ENCODE data around the gene SPATS2L.
A peak's percentile ranks its signal among the peaks of the same experiment; 100 is the strongest.

The SPATS2L gene

DNA sequence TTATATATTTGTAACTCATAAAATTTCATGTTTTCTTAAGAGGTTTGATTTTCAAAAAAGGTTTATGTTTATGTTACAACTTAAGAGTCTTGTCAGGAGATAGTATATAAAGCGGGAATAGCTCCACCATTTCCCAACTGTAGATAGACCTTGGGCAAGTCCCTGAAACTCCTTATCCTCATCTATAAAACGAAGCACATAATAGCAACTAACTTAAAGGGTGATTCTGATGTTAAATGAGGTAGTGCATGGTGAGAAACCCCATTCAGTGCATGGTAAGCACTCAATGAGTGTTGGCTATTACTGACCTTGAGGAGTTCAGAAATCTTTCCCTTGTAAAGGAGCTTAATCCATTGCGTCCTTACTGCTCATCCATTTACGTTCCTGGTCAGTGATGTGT lies 169.3 kb downstream of the SPATS2L start:
- no peak overlapping the region for H3K4me2 ChIP-seq
- H3K27me3 ChIP-seq: no peaks in the 10 kb centered on the region
- H3K4me3 ChIP-seq: no peak overlapping the region
- TF ChIP-seq Cebpa-rat (IDR thresholded peaks at IDR 0.05): no peak
- H3K36me3 ChIP-seq: peaks cover 34 to 93% (median 68%) of the 10 kb centered on the region in 11 experiments
- no peaks in the 10 kb centered on the region; a peak in 1 of 22 replicates for H4K20me1 ChIP-seq
- no peak overlapping the region for H3K27ac ChIP-seq
- no peaks in the 10 kb centered on the region for H3K9me3 ChIP-seq (replicated peaks in 1 of 11)
- H3K9ac ChIP-seq: no peak overlapping the region
- peaks cover 0 to 5% (median 0%) of the 10 kb centered on the region in 10 experiments; a peak in 5 of 20 replicates for H3K4me1 ChIP-seq

DNA sequence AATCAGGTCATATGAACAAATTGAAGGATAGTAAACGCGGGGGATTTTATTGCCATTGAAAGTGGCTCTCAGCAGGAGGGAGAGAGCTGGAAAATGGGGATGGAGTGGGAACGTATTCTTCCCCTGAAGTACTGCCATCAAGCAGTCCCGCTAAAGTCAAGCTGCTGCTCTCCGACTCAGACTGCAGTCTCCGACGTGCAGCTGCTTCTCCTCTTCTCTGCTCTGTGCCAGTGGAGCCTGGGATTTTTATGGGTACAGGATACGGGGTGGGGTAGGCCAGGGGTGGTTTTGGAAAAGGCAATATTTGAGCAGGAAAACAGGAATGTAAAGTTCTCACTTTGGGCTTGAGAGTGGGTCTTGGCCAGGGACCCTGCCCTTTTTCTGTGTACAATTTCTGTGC lies 170.3 kb downstream of the SPATS2L start:
- Histone ChIP-seq H3K27me3 (no peaks in the 10 kb centered on the region), H3K9me3 (replicated peaks in 1 of 11) (no peaks in the 10 kb centered on the region), H3K36me3 (peaks cover 34 to 83% (median 68%) of the 10 kb centered on the region in 11 experiments), H3K4me3 (no peak overlapping the region), H3K9ac (no peak overlapping the region), H3K4me1 (no peaks in the 10 kb centered on the region; a peak in 1 of 20 replicates), H4K20me1 (no peaks in the 10 kb centered on the region), H3K4me2 (no peak overlapping the region), H3K27ac (no peak overlapping the region)
- TF ChIP-seq Cebpa-rat (IDR thresholded peaks at IDR 0.05): no peak

GRCh38 chr2:200477667-200478131 lies 171.2 kb downstream of the SPATS2L start:
- no peak overlapping the region for H3K4me2 ChIP-seq
- peaks cover 32 to 74% (median 62%) of the 10 kb centered on the region in 11 experiments for H3K36me3 ChIP-seq
- TF ChIP-seq Cebpa-rat (IDR thresholded peaks at IDR 0.05): no peak
- H4K20me1 ChIP-seq: no peaks in the 10 kb centered on the region
- H3K9me3 ChIP-seq (replicated peaks in 1 of 11): no peaks in the 10 kb centered on the region
- H3K4me3 ChIP-seq: no peak overlapping the region
- H3K27ac ChIP-seq: no peak overlapping the region
- no peaks in the 10 kb centered on the region for H3K27me3 ChIP-seq
- no peak overlapping the region for H3K9ac ChIP-seq
- no peaks in the 10 kb centered on the region; a peak in 1 of 20 replicates for H3K4me1 ChIP-seq

GRCh38 chr2:200479692-200480265 lies 173.3 kb downstream of the SPATS2L start:
- Histone ChIP-seq H3K9ac (no peak overlapping the region), H3K4me2 (no peak overlapping the region), H3K36me3 (peaks cover 16 to 56% (median 44%) of the 10 kb centered on the region in 11 experiments), H3K27me3 (no peaks in the 10 kb centered on the region), H3K9me3 (replicated peaks in 1 of 11) (no peaks in the 10 kb centered on the region), H3K27ac (no peak overlapping the region), H3K4me1 (peaks cover 0 to 8% (median 0%) of the 10 kb centered on the region in 10 experiments; a peak in 4 of 20 replicates), H4K20me1 (no peaks in the 10 kb centered on the region), H3K4me3 (no peak overlapping the region)
- no peak for TF ChIP-seq Cebpa-rat (IDR thresholded peaks at IDR 0.05)

- Histone ChIP-seq H3K4me3 (no peak overlapping the region), H3K4me2 (no peak overlapping the region), H3K27me3 (no peaks in the 10 kb centered on the region), H3K9ac (no peak overlapping the region), H4K20me1 (no peaks in the 10 kb centered on the region), H3K27ac (no peak overlapping the region), H3K4me1 (peaks cover 0 to 14% (median 2%) of the 10 kb centered on the region in 10 experiments; a peak in 5 of 20 replicates), H3K36me3 (peaks cover 11 to 33% (median 23%) of the 10 kb centered on the region in 11 experiments; a peak in 21 of 22 replicates), H3K9me3 (replicated peaks in 1 of 11) (no peaks in the 10 kb centered on the region)
- TF ChIP-seq Cebpa-rat (IDR thresholded peaks at IDR 0.05): no peak
Measured at GRCh38 chr2:200482194-200482593, 175.7 kb downstream of the SPATS2L start.

DNA sequence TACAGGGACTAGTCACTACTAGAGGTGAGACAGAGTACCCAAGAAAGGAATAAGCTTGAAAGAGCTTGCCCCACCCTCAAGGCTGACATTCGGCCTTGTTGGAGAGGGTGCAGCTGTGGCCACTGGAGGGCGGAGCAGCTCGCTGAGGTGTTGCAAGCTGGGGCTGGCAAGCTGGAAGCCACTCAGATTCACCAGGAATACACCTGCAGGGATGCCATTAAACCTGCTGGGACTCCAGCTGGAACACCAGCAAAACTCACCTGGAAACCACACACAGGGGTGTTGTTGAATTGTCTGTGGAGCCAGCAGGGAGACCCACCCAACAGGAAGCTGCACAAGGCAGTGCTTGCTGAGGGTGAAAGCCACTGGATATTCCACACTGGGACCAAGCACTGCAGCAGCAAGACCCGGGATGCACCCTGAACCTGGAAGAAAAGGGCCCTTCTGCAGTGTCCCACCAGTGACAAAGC lies 177.3 kb downstream of the SPATS2L start:
- no peak overlapping the region for H3K4me3 ChIP-seq
- H3K4me2 ChIP-seq: no peak overlapping the region
- H3K27ac ChIP-seq: no peak overlapping the region
- peaks cover 0 to 14% (median 2%) of the 10 kb centered on the region in 10 experiments; a peak in 5 of 20 replicates for H3K4me1 ChIP-seq
- H3K27me3 ChIP-seq: no peaks in the 10 kb centered on the region
- no peak overlapping the region for H3K9ac ChIP-seq
- no peak for TF ChIP-seq Cebpa-rat (IDR thresholded peaks at IDR 0.05)
- no peaks in the 10 kb centered on the region for H3K9me3 ChIP-seq (replicated peaks in 1 of 11)
- H3K36me3 ChIP-seq: peaks cover 0 to 18% (median 10%) of the 10 kb centered on the region in 11 experiments; a peak in 18 of 22 replicates
- no peaks in the 10 kb centered on the region for H4K20me1 ChIP-seq

DNA sequence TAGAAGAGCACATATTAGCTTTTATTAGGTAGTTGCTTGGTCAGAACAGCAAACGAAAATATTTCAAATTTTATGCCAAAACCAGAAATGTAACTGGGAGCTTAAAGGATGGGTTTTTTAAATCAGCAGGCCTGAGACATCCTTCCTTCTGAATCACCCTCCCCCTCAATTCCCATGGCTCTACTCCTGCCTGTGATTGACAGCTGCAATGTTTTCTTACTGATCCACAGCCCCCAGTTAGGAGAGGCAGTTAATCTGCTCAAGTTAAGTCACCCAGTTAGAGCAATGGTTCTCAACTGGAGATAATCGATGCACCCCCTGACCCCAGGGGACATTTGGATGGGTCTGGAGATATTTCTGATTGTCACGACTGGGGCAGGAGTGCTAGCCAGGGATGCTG lies 178.4 kb downstream of the SPATS2L start:
- Histone ChIP-seq H3K4me1 (peaks cover 0 to 14% (median 2%) of the 10 kb centered on the region in 10 experiments; a peak in 5 of 20 replicates), H3K4me2 (no peak overlapping the region), H3K9ac (no peak overlapping the region), H3K4me3 (no peak overlapping the region), H4K20me1 (no peaks in the 10 kb centered on the region), H3K36me3 (peaks cover 5 to 13% (median 7%) of the 10 kb centered on the region in 11 experiments), H3K9me3 (replicated peaks in 1 of 11) (no peaks in the 10 kb centered on the region), H3K27me3 (no peaks in the 10 kb centered on the region), H3K27ac (no peak overlapping the region)
- no peak for TF ChIP-seq Cebpa-rat (IDR thresholded peaks at IDR 0.05)

DNA sequence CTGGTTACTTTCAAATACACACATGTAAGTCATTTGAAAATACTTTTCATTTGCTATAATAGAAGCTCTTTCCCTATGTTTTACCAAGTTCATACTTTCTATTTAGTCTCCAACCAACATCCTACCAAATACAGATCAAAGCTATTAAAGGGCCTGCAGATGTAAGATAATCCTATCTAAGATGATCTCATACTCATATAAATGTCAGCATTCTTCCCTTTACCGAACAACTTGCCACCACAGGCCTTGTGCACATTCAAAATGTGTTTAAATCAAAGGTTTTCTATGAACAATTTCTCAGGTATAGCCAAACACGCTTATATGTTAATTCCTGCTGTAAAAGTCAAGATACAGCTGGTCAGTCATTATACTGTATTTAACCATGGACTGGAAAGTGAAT lies 180.0 kb downstream of the SPATS2L start:
- no peaks in the 10 kb centered on the region for H3K27me3 ChIP-seq
- no peak overlapping the region for H3K4me3 ChIP-seq
- TF ChIP-seq Cebpa-rat (IDR thresholded peaks at IDR 0.05): no peak
- H3K9me3 ChIP-seq (replicated peaks in 1 of 11): 0 out of 22 replicates have a peak, but pooled peaks cover 0 to 2% (median 0%) of the 10 kb centered on the region in 11 experiments
- H3K36me3 ChIP-seq: peaks cover 21 to 27% (median 22%) of the 10 kb centered on the region in 11 experiments
- H3K4me2 ChIP-seq: peak overlapping the region in 2 of 11 experiments; percentile 1 to 15; a peak in 2 of 22 replicates
- no peaks in the 10 kb centered on the region for H4K20me1 ChIP-seq
- peaks cover 0 to 14% (median 2%) of the 10 kb centered on the region in 10 experiments; a peak in 5 of 20 replicates for H3K4me1 ChIP-seq
- H3K9ac ChIP-seq: no peak overlapping the region
- no peak overlapping the region for H3K27ac ChIP-seq

- no peaks in the 10 kb centered on the region for H3K27me3 ChIP-seq
- H3K9me3 ChIP-seq (replicated peaks in 1 of 11): 0 out of 22 replicates have a peak, but pooled peaks cover 0 to 5% (median 0%) of the 10 kb centered on the region in 11 experiments
- peaks cover 0 to 14% (median 2%) of the 10 kb centered on the region in 10 experiments; a peak in 5 of 20 replicates for H3K4me1 ChIP-seq
- no peak overlapping the region for H3K9ac ChIP-seq
- H3K36me3 ChIP-seq: peaks cover 35 to 44% (median 39%) of the 10 kb centered on the region in 11 experiments
- no peak overlapping the region for H3K4me3 ChIP-seq
- no peaks in the 10 kb centered on the region for H4K20me1 ChIP-seq
- TF ChIP-seq Cebpa-rat (IDR thresholded peaks at IDR 0.05): no peak
- H3K4me2 ChIP-seq: no peak overlapping the region
- no peak overlapping the region for H3K27ac ChIP-seq
Measured at GRCh38 chr2:200488169-200488568, 181.7 kb downstream of the SPATS2L start.
